ENCODE data around the gene CMTM7.

CMTM7 gene

GRCh38 chr3:32410367-32411246 lies 19.0 kb downstream of the CMTM7 start:
- no peaks in the 10 kb centered on the region for H3K36me3 ChIP-seq (replicated peaks; ENCODE audit: low read depth, low read length)
- no peaks in the 10 kb centered on the region for H3K27me3 ChIP-seq (ENCODE audit: low read depth, low read length)
- no peaks in the 10 kb centered on the region for H3K9me3 ChIP-seq (ENCODE audit: insufficient read depth, low read length)
- H2AFZ ChIP-seq (ENCODE audit: low read depth, low read length): no peak overlapping the region
- TF ChIP-seq EZH2phosphoT487 (IDR thresholded peaks at IDR 0.05; ENCODE audit: low read depth) (no peak), CTCF (IDR thresholded peaks at IDR 0.05; ENCODE audit: low read depth, low read length) (no peak)
- H3K9ac ChIP-seq (ENCODE audit: low read length): no peak overlapping the region
- H3K4me1 ChIP-seq (ENCODE audit: low read length): peaks cover 26% of the 10 kb centered on the region
- no peak overlapping the region for H3K27ac ChIP-seq (ENCODE audit: low read length)
- peak overlapping the region; percentile 51; the same call in 1 of the 2 replicates for H3K4me2 ChIP-seq (ENCODE audit: low read length)
- 0 out of 2 replicates have a peak, but pooled peaks cover 3% of the 10 kb centered on the region for H4K20me1 ChIP-seq (ENCODE audit: insufficient read depth, low read length)
- no peak overlapping the region for H3K4me3 ChIP-seq (ENCODE audit: low read length)
- H3K79me2 ChIP-seq (ENCODE audit: low read length): peaks cover 34% of the 10 kb centered on the region

GRCh38 chr3:32411442-32411841 lies 19.8 kb downstream of the CMTM7 start:
- TF ChIP-seq CTCF (IDR thresholded peaks at IDR 0.05; ENCODE audit: low read depth, low read length) (no peak), EZH2phosphoT487 (IDR thresholded peaks at IDR 0.05; ENCODE audit: low read depth) (no peak)
- Histone ChIP-seq H2AFZ (ENCODE audit: low read depth, low read length) (no peak overlapping the region), H3K27ac (ENCODE audit: low read length) (no peak overlapping the region), H3K4me1 (ENCODE audit: low read length) (peaks cover 26% of the 10 kb centered on the region), H3K27me3 (ENCODE audit: low read depth, low read length) (no peaks in the 10 kb centered on the region), H3K9me3 (ENCODE audit: insufficient read depth, low read length) (no peaks in the 10 kb centered on the region), H4K20me1 (ENCODE audit: insufficient read depth, low read length) (0 out of 2 replicates have a peak, but pooled peaks cover 3% of the 10 kb centered on the region), H3K36me3 (replicated peaks; ENCODE audit: low read depth, low read length) (no peaks in the 10 kb centered on the region), H3K4me2 (ENCODE audit: low read length) (no peak overlapping the region), H3K9ac (ENCODE audit: low read length) (no peak overlapping the region), H3K79me2 (ENCODE audit: low read length) (peaks cover 35% of the 10 kb centered on the region), H3K4me3 (ENCODE audit: low read length) (no peak overlapping the region)

GRCh38 chr3:32412887-32413286 lies 21.2 kb downstream of the CMTM7 start:
- Histone ChIP-seq H3K4me3 (ENCODE audit: low read length) (no peak overlapping the region), H3K9ac (ENCODE audit: low read length) (no peak overlapping the region), H2AFZ (ENCODE audit: low read depth, low read length) (no peak overlapping the region), H4K20me1 (ENCODE audit: insufficient read depth, low read length) (no peaks in the 10 kb centered on the region), H3K4me1 (ENCODE audit: low read length) (peaks cover 26% of the 10 kb centered on the region), H3K4me2 (ENCODE audit: low read length) (no peak overlapping the region), H3K27me3 (ENCODE audit: low read depth, low read length) (no peaks in the 10 kb centered on the region), H3K9me3 (ENCODE audit: insufficient read depth, low read length) (no peaks in the 10 kb centered on the region), H3K79me2 (ENCODE audit: low read length) (peaks cover 49% of the 10 kb centered on the region), H3K27ac (ENCODE audit: low read length) (no peak overlapping the region), H3K36me3 (replicated peaks; ENCODE audit: low read depth, low read length) (no peaks in the 10 kb centered on the region)
- TF ChIP-seq CTCF (IDR thresholded peaks at IDR 0.05; ENCODE audit: low read depth, low read length): no peak
- no peak for TF ChIP-seq EZH2phosphoT487 (IDR thresholded peaks at IDR 0.05; ENCODE audit: low read depth)

- Histone ChIP-seq H3K4me2 (ENCODE audit: low read length) (peak overlapping the region; percentile 32), H3K4me3 (ENCODE audit: low read length) (no peak overlapping the region), H3K27ac (ENCODE audit: low read length) (no peak overlapping the region), H2AFZ (ENCODE audit: low read depth, low read length) (no peak overlapping the region), H3K9me3 (ENCODE audit: insufficient read depth, low read length) (no peaks in the 10 kb centered on the region), H3K27me3 (ENCODE audit: low read depth, low read length) (no peaks in the 10 kb centered on the region), H3K4me1 (ENCODE audit: low read length) (peaks cover 34% of the 10 kb centered on the region), H3K9ac (ENCODE audit: low read length) (no peak overlapping the region), H3K79me2 (ENCODE audit: low read length) (peaks cover 60% of the 10 kb centered on the region), H3K36me3 (replicated peaks; ENCODE audit: low read depth, low read length) (peaks cover 5% of the 10 kb centered on the region), H4K20me1 (ENCODE audit: insufficient read depth, low read length) (no peaks in the 10 kb centered on the region)
- TF ChIP-seq CTCF (IDR thresholded peaks at IDR 0.05; ENCODE audit: low read depth, low read length): no peak
- no peak for TF ChIP-seq EZH2phosphoT487 (IDR thresholded peaks at IDR 0.05; ENCODE audit: low read depth)
Measured at GRCh38 chr3:32413845-32414521, 22.3 kb downstream of the CMTM7 start.

All from OCI-LY3 (cell line).